Activated T-cell treated with anti-CD3 and anti-CD28 coated beads for 1 hour (primary cell): ENCODE data around the gene P3H2.

Source experiments
- DNase-seq: peaks from one replicate; pipeline ENCODE4 v3.0.0-alpha.2; 2020; ENCODE audit warnings: low read depth

The P3H2 gene

DNA sequence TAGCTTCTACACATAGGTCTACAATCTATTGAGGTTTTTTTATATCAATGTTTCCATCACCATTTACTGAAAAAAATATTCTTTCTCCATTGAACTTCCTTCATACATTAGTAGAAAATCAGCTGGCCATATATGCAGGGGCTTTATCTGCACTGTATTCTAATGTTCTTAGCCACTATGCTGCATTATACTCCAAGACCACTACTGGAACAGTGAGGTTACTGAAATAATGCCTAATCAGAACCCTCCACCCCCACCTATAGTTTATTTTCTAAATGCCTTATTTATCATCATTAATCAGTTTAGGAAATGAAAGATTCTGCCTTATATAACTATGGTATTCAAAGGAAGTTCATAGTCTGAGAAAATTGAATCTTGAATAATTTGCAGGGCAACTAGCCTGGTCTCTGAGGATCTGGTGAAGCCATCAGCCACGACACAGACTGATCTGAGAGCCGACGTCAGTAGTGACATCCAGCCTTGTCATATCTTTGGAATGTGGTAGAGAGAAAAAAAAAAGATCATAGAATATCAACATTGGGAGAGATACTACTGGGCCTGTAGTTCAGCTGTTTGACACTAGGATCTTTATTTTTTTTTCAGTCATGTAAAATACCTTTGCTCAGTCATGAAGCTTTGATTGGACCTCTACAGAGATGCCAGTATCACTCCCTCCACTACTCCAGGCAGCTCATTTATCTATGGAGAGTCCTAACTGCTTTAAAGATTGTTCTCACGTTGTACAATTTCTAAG, 66.6 kb downstream of the P3H2 start:
- DNase-seq, result no peak

DNA sequence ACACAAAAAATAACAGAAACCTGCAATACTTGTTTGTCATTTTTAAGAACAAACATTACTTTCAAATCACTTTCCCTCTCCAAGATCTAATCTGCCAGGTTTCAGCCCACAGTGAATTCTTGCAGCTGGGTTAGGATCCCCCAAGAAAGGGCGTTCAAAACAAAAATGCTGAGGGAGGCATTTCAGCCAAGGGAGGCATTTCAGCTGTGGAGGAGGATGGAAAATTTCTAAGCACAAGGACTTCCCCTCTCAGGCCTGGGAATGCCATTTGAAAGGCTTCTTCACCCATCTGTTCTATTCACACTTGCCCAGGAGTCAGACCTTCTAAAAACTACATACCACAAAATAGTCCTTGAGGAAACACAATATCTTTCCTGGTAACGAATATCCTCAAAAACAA, 69.1 kb downstream of the P3H2 start:
- DNase-seq, result no peak

DNA sequence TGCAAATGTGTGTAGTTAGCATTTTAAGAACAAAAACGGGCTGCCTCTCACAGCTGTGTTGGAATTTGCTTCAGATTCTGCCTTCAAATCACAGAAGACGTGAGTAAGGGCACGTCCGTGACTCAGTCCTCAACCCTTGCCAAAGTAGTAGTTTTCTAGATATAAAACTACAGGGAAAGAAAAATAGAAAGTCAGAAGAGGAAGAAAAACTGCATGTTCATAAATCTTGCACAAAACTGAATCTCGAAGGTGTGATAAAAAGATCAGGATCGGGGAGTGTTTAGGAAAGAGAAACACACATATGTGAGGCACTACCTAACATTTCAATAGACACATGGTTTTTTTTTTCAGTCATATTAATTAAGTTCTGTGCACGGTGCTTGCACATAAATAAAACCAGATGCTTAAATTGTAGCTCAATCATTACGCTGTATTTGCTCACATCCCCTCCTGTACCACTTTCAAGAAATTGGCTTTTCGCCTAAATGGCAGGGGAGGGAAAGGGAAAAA, 71.7 kb downstream of the P3H2 start:
- DNase-seq, result no peak

DNA sequence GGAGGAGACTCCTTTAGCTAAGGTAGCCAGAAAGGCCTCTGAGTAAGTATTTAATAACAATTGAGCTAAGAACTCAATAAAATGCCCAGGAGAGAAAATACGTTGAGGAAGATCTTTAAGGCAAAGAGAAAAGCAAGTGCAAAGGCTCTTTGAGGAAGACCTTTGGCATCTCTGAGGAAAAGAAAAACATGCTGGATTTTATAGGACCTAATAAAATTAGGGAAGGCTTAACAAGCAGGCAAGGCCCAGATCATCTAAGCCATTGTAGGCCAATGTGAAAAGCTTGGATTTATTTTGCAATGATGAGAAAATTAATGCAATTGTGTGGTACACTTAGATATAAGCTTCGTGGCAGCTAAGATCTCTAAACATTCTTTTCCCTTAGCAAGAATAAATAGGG, 75.7 kb downstream of the P3H2 start:
- DNase-seq, result no peak

DNA sequence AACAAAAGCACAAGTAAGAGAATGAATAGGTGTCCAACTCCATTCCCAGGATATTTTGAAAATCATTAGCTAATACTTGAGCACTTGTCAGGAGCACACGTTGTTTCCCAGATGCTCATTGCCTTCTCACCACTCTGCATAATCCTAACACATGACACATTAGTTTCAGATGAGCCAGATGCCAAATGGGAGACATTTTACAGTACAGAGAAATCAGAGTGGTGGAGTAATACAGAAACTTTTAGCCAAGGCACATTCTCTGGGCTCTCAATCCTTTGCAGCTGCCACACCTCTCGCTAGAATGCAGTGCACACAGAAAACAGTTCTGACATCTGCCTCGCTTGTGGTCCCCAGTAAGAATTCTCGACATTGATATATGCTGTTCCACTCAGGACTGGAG, 76.6 kb downstream of the P3H2 start:
- no peak for DNase-seq

DNA sequence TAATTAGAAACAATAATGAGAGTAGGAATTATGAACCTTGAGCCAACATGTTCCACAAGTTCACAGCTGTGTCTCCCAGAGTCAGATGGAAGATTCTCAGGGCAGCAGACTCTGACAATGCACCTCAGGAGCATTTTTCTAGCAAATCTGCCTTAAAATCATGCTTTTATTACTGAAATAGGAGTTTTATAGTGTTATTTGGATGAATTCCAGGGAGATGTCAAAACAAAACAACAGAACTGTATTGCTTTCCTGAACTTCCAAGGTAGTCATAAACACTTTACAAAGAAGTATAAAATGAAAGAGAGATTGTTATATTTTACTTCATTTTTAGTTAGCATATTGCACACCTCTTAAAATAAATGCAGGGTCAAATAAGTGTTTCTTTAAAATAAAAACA, 77.0 kb downstream of the P3H2 start:
- no peak for DNase-seq

DNA sequence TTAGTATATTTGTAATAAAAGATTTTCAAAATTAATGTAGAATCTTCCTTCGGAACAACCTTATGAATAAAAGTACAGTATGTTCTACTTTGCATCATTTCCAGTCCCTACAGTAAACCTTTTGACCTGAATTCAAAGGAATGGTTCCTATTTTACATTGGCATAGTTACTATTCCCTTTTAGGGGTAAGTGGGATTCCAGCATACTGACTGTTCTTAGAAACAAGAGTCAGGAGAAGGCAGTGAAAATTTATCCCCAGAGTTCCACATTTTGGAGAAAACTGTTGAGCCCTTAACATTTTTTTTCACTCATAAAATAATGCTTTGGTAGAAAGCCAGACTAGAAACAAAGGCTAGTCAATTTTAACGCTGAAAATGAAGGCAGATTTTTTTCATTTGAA, 78.1 kb downstream of the P3H2 start:
- no peak for DNase-seq

DNA sequence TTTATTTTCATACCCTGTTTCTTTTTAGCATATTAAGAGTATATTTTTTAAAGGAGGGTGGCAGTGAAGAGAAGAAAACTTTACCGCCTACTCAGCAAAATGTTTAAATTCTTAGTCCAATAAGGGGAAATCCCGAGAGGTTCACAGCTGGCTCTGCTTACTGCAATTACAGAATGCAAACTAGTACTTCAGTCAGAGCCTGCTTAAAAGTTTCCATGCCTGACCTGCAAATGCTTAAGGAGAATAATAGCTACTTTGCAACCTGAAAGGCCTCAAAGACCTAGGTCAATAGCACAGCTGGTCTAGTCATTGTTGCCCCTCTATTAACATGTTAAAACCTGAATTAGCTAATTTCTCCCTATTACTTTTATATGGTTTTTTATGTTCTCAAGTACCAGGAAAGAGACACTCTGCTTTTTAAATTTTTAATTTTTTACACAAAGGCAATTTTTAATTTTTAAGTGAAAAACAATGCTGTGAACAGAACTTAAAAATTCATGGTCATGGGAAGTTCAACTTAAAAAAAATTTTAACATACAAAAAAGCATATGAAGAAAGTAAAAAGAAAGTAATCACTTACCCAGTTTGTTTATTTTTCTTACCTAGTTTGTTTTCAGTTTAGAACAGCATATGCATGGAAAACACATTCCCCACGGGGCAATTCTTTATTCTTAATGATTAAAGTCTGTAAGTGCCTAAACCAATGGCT, 79.2 kb downstream of the P3H2 start:
- DNase-seq, result no peak

DNA sequence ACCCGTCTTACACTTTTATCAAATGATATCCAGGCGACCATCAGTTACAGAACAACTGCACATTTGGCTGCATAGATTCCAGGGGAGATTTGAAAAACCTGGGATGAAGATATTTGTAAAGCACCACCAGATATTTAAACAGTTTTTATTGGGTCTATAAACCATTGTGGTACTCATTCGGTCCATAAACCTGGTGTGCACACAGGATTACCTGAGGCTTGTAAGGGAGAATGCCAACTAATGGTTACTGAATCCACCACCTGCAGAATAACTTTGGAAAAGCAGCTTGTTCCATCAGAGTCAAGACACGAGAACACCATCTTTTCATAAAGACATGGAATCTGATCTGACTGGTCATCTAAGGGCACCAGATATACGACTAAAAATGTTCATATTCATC, 80.6 kb downstream of the P3H2 start:
- no peak for DNase-seq

DNA sequence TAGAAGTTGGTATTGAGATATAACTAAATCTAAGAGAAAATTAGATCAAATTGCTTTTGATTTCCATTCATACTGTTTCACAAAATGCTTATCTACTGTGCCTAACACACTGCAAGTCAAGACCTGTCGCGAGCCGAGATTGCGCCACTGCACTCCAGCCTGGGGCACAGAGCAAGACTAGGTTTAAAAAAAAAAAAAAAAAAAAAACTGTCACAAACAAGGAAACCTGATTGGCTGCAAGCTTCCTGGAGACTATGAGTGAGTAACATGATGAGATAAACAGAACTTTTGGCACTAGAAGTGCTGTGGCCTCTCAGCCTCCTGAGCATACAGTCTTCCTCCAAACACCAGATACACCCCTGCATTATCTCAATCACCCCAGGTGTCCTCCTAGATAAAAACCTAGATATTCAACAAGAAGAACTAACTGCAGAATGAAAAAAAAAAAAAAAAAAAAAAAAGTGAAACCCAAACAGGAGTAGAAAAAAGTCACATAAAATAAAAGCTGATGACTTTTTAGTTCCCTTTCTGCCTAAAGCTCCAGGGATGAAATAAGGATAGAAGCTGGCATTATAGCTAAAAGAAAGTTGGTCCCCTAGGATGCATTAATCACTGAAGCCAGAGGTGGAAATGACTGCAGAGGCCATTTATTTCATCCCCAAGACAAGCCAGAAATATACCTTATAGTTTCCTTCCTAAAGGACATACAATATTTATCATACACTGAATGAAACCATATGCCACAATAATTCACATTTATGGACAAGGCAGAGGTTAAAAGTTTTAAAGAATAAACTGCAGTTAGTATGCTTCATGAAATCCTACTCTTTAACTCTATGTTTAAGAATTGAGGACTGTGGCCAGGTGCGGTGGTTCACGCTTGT, 82.4 kb downstream of the P3H2 start:
- DNase-seq, result no peak

DNA sequence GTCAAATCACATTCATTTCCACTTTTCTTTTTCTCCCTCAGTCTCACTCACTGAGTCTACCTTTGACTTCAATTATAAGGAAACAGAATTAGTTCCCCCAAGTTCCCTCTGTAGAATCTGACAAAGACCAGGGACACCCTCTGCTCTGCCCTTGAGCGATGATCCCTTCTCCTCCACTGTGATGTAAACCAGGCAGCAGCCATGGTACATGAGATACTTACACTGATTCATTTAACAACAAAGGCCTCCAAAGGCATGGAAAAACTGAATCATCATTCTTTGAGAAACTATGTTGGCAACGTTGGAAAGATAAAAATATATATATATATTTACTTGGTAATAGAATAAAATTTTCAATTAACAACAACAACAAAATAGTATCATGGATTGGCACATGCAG, 84.1 kb downstream of the P3H2 start:
- no peak for DNase-seq

DNA sequence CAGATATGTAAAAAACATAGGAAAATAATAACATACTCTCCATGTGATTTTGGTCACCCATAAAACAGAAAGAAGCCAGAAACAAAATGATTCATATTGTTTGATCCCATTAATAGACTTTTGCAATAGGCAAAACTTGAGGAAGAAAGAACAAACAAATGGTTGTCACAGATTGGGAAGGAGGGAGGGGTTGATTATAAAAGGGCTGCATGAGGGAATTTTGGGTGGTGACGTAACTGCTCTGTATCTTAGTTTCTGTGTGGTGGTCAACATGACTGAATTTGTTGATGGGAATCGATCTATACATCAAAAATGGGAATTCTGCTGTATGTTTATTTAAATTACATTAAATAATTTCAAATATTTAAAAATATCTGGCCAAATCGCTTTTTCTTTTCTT, 86.3 kb downstream of the P3H2 start:
- DNase-seq, result no peak

DNA sequence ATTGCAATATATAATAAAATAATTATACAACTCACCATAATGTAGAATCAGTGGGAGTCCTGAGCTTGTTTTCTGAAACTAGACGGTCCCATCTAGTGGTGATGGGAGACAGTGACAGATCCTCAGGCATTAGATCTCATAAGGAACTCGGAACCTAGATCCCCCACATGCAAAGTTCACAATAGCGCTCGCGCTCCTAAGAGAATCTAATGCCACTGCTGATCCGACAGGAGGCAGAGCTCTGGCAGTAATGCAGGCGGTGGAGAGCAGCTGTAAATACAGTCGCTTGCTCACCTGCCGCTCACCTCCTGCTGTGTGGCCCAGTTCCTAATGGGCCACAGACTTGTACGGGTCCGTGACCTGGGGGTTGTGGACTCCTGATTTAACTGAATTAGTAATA, 87.8 kb downstream of the P3H2 start:
- DNase-seq, result no peak

DNA sequence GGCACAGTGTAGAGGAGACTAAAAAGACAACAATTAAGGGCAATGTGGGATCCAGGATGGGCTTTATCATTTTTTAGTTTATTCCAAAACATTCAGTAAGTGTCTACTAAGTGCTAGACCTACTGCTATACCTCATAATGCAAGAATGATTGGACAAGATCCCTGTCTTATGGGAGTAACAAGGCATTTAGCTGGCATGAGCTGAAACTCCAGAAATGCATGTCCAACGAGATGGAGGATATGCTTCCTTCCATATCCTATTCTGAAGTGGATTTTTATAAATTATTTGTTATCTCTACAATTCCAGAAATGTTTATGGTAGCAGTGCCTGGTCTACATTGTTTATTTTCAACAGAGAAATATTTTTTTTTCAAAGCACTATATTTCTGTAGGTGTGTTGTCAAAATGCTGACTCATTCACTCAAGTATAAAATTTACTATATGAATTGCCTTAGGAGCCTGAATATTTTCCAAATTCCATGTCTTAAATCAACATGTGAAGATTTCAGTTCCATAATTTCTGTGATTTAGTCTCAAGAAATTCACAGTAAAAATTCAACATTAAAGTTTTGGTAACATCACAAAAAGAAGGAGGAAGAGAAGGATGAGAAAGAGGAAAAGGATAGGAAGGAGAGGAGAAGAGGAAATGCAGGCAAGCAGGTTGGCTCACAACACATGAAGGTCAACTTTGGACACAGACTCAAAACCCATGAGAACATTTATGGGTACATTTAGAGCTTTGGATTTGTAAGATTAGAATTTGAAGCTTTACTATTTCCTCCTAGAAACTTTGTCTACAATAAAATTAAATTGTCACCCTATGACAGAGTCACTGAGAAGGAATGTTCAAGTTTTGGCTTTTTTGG, 88.6 kb downstream of the P3H2 start:
- DNase-seq, result no peak

DNA sequence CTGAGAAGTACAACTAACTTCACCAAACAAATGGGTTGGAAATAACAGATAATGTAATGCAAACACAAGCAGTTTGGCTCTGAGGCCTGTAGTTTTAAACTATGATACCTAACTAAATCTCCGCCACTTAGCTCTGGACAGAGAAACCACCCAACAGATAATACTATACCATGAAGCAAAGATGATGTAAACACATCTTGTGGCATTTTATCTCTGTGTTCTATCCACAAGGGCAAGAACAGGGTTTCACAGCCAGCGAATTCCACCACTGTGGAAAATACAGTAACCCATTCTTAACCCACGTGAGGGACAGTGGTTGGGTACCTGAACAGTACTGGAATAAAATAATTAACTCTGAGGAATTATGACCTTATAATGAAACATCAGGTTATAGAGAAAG, 93.6 kb downstream of the P3H2 start:
- no peak for DNase-seq

DNA sequence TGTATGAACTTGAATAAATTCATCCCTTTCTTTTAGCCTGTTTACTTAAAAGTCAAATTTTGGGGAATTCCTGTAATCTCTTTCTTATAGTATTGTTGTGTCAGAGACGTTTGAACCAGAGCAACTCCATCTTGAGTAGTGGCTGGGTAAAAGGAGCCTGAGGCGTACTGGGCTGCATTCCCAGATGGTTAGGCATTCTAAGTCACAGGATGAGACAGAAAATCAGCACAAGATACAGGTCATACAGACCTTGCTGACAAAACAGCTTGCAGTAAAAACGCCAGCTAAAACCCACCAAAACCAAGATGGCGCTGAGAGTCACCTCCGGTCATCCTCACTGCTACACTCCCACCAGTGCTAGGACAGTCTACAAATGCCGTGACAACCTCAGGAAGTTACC, 94.5 kb downstream of the P3H2 start:
- DNase-seq, result no peak

DNA sequence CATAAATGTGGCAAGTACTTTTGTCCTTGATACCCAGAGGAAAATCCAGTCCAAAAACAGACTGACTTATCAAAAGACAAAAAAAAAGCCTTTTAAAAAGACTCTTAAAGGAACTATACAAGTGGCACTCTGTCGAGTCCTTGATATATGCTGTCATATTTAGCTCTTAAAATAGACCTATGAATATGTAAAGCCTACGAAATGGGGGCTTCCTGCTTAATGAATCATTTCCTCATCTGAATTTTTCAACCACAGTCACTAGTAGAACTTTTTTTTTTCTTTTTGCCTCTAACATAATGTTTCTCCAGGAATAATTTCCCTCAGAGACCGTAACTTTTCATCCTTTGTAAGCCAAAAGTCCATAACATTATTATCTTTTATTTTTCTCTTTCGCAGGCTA, 95.8 kb downstream of the P3H2 start:
- DNase-seq, result no peak

DNA sequence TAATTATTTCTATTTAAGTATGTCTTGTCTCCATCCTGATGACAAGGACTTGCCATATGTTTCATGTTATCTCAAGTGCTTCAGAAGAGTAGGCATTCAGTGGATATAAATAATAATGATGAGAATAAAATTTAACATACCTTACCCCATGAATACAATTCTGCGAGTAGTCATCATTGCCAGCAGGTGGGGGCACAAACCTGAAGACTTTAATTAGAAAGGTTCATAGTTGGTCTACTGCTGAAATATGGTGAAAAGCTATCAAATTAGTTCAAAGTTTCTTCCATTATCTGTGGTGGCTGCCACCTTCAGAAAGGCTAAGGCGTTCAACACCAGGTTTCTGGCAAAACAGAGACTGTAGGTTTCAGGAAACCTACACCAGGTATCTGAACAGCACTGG, 100.9 kb downstream of the P3H2 start:
- no peak for DNase-seq

DNA sequence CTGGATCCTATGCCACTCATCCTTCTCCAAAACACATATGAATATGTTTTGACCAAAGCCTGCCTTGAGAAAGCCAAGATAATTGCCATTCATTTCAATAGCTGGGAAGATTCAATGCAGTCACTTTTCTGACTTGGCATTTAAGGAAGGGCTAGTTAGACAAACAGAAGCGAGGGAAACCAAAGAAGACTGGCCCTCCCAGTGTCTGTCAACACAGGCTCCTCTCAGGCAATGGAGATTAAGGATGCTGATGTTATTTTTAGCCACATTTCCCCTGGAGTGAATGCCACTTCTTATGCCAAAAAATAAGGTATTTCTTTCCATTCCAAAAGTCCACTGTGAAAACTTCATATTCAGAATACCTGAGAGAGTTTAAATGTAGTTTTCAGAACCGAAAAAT, 101.7 kb downstream of the P3H2 start:
- DNase-seq, result no peak

DNA sequence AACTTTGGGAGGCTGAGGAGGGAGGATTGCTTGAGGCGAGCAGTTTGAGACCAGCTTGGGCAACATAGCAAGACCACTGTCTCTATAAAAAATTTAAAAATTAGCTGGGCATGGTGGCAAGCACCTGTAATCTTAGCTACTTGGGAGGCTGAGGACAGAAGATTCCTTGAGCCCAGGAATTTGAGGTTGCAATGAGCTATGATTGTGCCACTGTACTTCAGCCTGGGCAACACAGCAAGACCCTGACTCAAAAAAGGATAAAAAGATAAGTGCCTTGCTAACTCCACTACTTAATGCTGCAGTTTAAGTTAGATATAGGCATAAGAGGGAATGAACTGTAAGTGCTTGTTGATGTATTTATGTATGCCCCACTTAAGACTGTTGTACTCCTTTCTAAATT, 102.2 kb downstream of the P3H2 start:
- no peak for DNase-seq

DNA sequence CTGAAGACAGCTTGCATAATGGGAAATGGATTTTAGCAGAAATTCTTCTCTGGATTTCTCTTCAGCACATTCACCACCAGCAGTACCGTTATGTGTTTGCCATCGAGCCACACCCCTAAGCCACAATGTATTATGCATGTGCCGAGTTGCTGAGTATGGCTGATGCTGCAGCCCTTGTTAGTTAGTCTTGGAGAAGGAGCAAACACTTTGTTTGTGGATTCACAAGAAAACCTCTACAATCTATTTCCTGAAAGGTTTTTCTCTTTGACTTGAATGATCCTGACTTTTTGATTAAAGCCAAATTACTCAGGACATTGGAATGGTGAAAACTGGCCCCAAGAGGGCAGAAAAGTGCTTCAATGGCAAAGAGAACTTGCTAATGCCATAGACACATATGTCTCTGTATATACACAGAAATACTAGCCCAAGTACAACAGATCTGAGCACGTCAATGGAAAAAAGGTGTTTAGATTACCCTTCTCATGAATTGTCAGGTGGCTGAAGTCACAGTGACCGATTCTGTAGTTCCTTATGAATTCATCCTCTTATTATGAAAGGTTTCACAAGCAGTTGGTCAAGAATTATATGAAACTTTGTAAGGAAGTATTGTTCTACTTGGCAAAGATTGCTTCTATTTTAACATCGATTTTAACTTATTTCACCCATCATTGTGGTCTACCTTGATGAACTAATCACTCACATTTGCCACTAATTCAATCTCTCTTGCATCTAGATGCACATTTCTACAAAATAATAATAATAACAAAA, 103.0 kb downstream of the P3H2 start:
- no peak for DNase-seq
